Measurements from ENCODE around the gene AFF2.

DNA sequence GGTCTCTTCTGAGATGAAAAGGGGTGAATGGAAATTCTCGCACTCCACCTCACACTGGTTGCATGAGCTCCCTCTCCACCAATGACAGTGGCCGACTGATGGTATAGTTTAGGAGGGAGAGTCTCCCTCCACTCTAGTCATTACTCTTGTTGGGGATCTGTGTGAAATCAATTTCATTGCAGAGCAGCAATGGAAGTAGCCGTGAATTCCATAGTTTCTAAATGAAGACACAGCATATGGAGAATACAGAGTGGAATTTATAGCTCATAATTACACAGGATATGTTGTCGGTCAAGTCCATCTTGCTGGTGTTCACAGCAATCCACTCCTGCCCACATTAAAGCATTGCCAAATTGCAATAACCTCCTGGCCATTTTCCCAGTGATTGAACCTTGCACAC is 426.0 kb downstream of the AFF2 start:
- TF ChIP-seq, protein P1, sequence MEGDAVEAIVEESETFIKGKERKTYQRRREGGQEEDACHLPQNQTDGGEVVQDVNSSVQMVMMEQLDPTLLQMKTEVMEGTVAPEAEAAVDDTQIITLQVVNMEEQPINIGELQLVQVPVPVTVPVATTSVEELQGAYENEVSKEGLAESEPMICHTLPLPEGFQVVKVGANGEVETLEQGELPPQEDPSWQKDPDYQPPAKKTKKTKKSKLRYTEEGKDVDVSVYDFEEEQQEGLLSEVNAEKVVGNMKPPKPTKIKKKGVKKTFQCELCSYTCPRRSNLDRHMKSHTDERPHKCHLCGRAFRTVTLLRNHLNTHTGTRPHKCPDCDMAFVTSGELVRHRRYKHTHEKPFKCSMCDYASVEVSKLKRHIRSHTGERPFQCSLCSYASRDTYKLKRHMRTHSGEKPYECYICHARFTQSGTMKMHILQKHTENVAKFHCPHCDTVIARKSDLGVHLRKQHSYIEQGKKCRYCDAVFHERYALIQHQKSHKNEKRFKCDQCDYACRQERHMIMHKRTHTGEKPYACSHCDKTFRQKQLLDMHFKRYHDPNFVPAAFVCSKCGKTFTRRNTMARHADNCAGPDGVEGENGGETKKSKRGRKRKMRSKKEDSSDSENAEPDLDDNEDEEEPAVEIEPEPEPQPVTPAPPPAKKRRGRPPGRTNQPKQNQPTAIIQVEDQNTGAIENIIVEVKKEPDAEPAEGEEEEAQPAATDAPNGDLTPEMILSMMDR (IDR thresholded peaks at IDR 0.05) = no peak
- no peak for TF ChIP-seq POLR2AphosphoS5 (IDR thresholded peaks at IDR 0.05; ENCODE audit: insufficient read depth in 1 of 2, low read depth in 1 of 2)
